HG02588 (cell line): ENCODE measurements around the gene NFYB.
"Not testable (repeated sequence)": the region's sequence is repeated elsewhere in the genome, so short reads cannot be mapped to it uniquely, and the experiment has no call there.

Source experiments
- ATAC-seq: cut with Tn5 transposase; IDR thresholded peaks from one replicate; pipeline ENCODE4 v1.9.1; 2021; ENCODE audit warnings: mild to moderate bottlenecking, moderate library complexity; ENCODE audit not compliant: unreplicated experiment

The NFYB gene

GRCh38 chr12:104121001-104121400, 17.0 kb downstream of the NFYB start:
- ATAC-seq: no peak

GRCh38 chr12:104115587-104115975, 22.4 kb downstream of the NFYB start:
- ATAC-seq: no peak

GRCh38 chr12:104114834-104115586, 23.0 kb downstream of the NFYB start:
- ATAC-seq: not testable (repeated sequence)

- ATAC-seq: no peak
Measured at GRCh38 chr12:104109446-104110271, 28.4 kb downstream of the NFYB start.

GRCh38 chr12:104108755-104109445, 29.1 kb downstream of the NFYB start:
- no peak for ATAC-seq

- no peak for ATAC-seq
Measured at GRCh38 chr12:104106965-104107364, 31.0 kb downstream of the NFYB start.

- ATAC-seq: no peak
Measured at GRCh38 chr12:104105461-104105860, 32.5 kb downstream of the NFYB start.

- no peak for ATAC-seq
Measured at GRCh38 chr12:104097954-104098353, 40.1 kb downstream of the NFYB start.

GRCh38 chr12:104095289-104095688, 42.7 kb downstream of the NFYB start:
- no peak for ATAC-seq

GRCh38 chr12:104094284-104094683, 43.7 kb downstream of the NFYB start:
- ATAC-seq: no peak

- no peak for ATAC-seq
Measured at GRCh38 chr12:104091136-104091535, 46.9 kb downstream of the NFYB start.

GRCh38 chr12:104090685-104091084, 47.3 kb downstream of the NFYB start:
- no peak for ATAC-seq

GRCh38 chr12:104083769-104084475, 54.1 kb downstream of the NFYB start:
- no peak for ATAC-seq

- ATAC-seq: no peak
Measured at GRCh38 chr12:104080764-104081163, 57.2 kb downstream of the NFYB start.

- no peak for ATAC-seq
Measured at GRCh38 chr12:104079024-104079423, 59.0 kb downstream of the NFYB start.

- ATAC-seq: no peak
Measured at GRCh38 chr12:104073699-104074098, 64.3 kb downstream of the NFYB start.

- no peak for ATAC-seq
Measured at GRCh38 chr12:104072099-104072498, 65.9 kb downstream of the NFYB start.
